Astrocyte of the spinal cord (primary cell): ENCODE data around the gene SLC66A2.

Source experiments
- DNase-seq: peaks from one replicate; pipeline ENCODE4 v3.0.0; 2011; ENCODE audit warnings: low read depth, low spot score
- H3K4me3 ChIP-seq: 2 replicates; pipeline ENCODE4 v1.5.1; 2011; ENCODE audit warnings: low read depth, mild to moderate bottlenecking, low read length, moderate library complexity
- CTCF ChIP-seq: IDR thresholded peaks from 2 replicates; pipeline ENCODE4 v1.5.1; 2012; ENCODE audit warnings: low read depth, mild to moderate bottlenecking, low read length, inconsistent platforms
- in situ Hi-C: cut with HindIII; loops from 2 replicates; pipeline ENCODE4 v1.10.0; 2017; ENCODE audit warnings: low sequenced_read_pairs

The SLC66A2 gene

GRCh38 chr18:79903787-79904356, 47.6 kb downstream of the SLC66A2 start:
- H3K4me3 ChIP-seq = no peak overlapping the region
- in situ Hi-C loops = no loop called here
- DNase-seq = no peak
- TF ChIP-seq CTCF = no peak

- TF ChIP-seq CTCF = no peak
- DNase-seq = no peak
- no peak overlapping the region for H3K4me3 ChIP-seq
- in situ Hi-C loops = no loop called here
These were observed 48.3 kb downstream of the SLC66A2 start for GRCh38 chr18:79903071-79903635.

- DNase-seq = no peak
- in situ Hi-C loops = no loop called here
- H3K4me3 ChIP-seq = no peak overlapping the region
- no peak for TF ChIP-seq CTCF
These were observed 48.8 kb downstream of the SLC66A2 start for GRCh38 chr18:79902640-79903039.

- DNase-seq = no peak
- in situ Hi-C loops = no loop called here
These were observed 49.4 kb downstream of the SLC66A2 start for GRCh38 chr18:79902075-79902474.

GRCh38 chr18:79901665-79902064, 49.8 kb downstream of the SLC66A2 start:
- no peak overlapping the region for H3K4me3 ChIP-seq
- no peak for TF ChIP-seq CTCF
- in situ Hi-C loops = no loop called here
- no peak for DNase-seq

More at GRCh38 chr18:79902075-79902474, 49.4 kb downstream of the SLC66A2 start:
- H3K4me3 ChIP-seq = no peak overlapping the region
- no peak for TF ChIP-seq CTCF

- no peak overlapping the region for H3K4me3 ChIP-seq
- DNase-seq = no peak
- no peak for TF ChIP-seq CTCF
- in situ Hi-C loops = no loop called here
These were observed 50.6 kb downstream of the SLC66A2 start for GRCh38 chr18:79900610-79901570.
